Fibroblast of the aortic adventitia (primary cell): ENCODE measurements around the gene HBZ. TPM values are rescaled to one million over a fixed set of nuclear protein-coding genes. Genes with fewer than 3 reads are reported as not detected.
"Not testable (repeated sequence)": the region's sequence is repeated elsewhere in the genome, so short reads cannot be mapped to it uniquely, and the experiment has no call there.

Experiments used
- DNase-seq: peaks from one replicate; pipeline ENCODE4 v3.0.0-alpha.2; 2010; ENCODE audit warnings: low read depth
- H3K4me3 ChIP-seq: 2 replicates; pipeline ENCODE4 v1.5.1; 2011; ENCODE audit warnings: low read depth, mild to moderate bottlenecking, control low read depth, low read length, moderate library complexity
- small RNA-seq: library from RNA; depleted of rRNA; stranded (forward); fragments of <200 nt; gene quantifications from one replicate; pipeline ENCODE3, GENCODE V24; 2012
- total RNA-seq: library from RNA; depleted of rRNA; stranded (reverse); fragments of >200 nt; gene quantifications from 2 replicates; pipeline ENCODE4 v1.2.3, GENCODE V29; 2012; ENCODE audit warnings: low replicate concordance
- TF ChIP-seq, protein P1 (sequence below): IDR thresholded peaks from 2 replicates; pipeline ENCODE4 v1.5.1; 2011; ENCODE audit warnings: mild to moderate bottlenecking, low read length, control low read depth, inconsistent platforms; ENCODE audit not compliant: insufficient read depth

Gene HBZ
- total RNA-seq, 1 donor = not detected

DNA sequence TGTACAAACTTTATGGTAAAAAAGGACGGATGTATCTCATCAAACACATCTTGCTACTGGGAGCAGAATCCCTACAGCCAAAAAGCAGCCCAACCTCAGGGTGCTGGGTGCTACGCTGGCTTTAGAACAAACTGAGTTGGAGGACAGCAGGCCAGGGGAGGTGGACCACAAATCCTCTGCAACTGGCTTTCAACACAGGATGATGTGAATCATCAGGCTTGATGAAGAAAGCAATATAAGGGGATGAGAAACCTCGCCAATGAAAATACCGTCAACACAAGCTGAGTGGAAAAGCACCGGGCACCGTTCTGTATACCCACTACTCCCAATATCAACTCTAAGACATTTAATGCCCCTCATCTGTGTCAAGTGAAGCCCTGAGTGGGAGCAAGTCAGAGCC, 42.1 kb downstream of the HBZ start:
- DNase-seq = no peak
- H3K4me3 ChIP-seq = no peak overlapping the region
- TF ChIP-seq, protein P1, sequence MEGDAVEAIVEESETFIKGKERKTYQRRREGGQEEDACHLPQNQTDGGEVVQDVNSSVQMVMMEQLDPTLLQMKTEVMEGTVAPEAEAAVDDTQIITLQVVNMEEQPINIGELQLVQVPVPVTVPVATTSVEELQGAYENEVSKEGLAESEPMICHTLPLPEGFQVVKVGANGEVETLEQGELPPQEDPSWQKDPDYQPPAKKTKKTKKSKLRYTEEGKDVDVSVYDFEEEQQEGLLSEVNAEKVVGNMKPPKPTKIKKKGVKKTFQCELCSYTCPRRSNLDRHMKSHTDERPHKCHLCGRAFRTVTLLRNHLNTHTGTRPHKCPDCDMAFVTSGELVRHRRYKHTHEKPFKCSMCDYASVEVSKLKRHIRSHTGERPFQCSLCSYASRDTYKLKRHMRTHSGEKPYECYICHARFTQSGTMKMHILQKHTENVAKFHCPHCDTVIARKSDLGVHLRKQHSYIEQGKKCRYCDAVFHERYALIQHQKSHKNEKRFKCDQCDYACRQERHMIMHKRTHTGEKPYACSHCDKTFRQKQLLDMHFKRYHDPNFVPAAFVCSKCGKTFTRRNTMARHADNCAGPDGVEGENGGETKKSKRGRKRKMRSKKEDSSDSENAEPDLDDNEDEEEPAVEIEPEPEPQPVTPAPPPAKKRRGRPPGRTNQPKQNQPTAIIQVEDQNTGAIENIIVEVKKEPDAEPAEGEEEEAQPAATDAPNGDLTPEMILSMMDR = no peak

DNA sequence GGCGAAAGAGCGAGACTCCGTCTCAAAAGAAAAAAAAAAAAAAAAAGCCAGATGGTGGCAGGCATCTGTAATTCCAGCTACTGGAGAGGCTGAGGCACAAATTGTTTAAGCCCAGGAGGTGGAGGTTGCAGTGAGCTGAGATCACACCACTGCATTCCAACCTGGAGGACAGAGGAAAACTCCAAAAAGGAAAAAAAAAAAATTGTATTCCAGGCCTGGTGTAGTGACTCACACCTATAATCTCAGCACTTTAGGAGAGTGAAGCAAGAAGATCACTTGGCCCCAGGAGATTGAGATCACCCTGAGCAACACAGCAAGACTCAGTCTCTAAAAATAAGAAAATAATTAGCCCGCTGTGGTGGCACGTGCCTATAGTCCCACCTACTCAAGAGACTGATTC, 47.9 kb downstream of the HBZ start:
- DNase-seq = peak; percentile 58
- no peak overlapping the region for H3K4me3 ChIP-seq
- TF ChIP-seq, protein P1 = no peak

DNA sequence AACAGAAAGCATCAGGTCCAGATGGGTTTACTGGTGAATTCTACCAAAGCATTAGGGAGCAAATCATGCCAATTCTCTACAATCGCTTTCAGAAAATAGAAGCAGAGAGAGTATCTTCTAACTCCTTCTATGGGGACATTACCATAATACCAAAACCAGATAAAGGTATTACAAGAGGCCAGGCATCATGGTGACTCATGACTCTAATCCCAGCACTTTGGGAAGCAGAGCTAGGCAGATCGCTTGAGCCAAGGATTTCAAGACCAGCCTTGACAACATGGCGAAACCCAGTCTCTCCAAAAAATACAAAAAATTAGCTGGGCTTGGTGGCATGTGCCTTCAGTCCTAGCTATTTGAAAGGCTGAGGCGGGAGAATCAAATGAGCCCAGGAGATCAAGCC, 50.8 kb downstream of the HBZ start:
- TF ChIP-seq, protein P1 = no peak
- H3K4me3 ChIP-seq = no peak overlapping the region
- no peak for DNase-seq

DNA sequence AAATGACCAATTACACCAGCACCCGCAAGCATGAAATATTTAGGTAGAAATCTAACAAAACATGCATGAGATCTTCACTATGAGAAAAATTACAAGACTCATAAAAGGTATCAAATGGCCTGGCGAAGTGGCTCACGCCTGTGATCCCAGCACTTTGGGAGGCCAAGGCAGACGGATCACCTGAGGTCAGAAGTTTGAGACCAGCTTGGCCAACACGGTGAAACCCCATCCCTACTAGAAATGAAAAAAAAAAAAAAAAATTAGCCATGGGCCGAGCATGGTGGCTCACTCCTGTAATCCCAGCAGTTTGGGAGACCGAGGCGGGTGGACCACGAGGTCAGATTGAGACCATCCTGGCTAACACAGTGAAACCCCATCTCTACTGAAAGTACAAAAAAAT, 51.6 kb downstream of the HBZ start:
- not testable (repeated sequence) for H3K4me3 ChIP-seq, DNase-seq

Small RNAs within 50 kb of the gene (small RNA-seq; reads per million reads assigned to genes)
- not detected for gene RF00019

Other genes starting within 250 kb of the HBZ start
- 5.1 and 6.1 TPM in 2 replicates for gene POLR3K, start 99.0 kb upstream of the HBZ start, total RNA-seq
- gene SNRNP25, start 98.8 kb upstream of the HBZ start, total RNA-seq = 11.8 and 15.8 TPM in 2 replicates
- 39.4 and 66.8 TPM in 2 replicates for gene RHBDF1, start 80.0 kb upstream of the HBZ start, total RNA-seq
- gene MPG, start 74.4 kb upstream of the HBZ start, total RNA-seq = 53.1 and 124 TPM in 2 replicates
- gene NPRL3, start 14.0 kb upstream of the HBZ start, total RNA-seq = 7.1 and 13.0 TPM in 2 replicates
- not detected in 2 replicates for gene HBM, start 13.3 kb downstream of the HBZ start, total RNA-seq
- not detected in 2 replicates for gene HBA2, start 20.2 kb downstream of the HBZ start, total RNA-seq
- not detected in 2 replicates for gene HBA1, start 24.0 kb downstream of the HBZ start, total RNA-seq
- 0.63 TPM in 1 of 2 replicates, not detected in the other for gene HBQ1, start 27.8 kb downstream of the HBZ start, total RNA-seq
- 37.0 and 82.3 TPM in 2 replicates for gene LUC7L, start 76.8 kb downstream of the HBZ start, total RNA-seq
- 49.5 and 72.0 TPM in 2 replicates for gene FAM234A, start 82.2 kb downstream of the HBZ start, total RNA-seq
- 1.2 and 2.0 TPM in 2 replicates for gene RGS11, start 123.3 kb downstream of the HBZ start, total RNA-seq
- 1.6 TPM in 1 of 2 replicates, not detected in the other for gene ARHGDIG, start 127.9 kb downstream of the HBZ start, total RNA-seq
- not detected in 2 replicates for gene PDIA2, start 130.5 kb downstream of the HBZ start, total RNA-seq
- gene AXIN1, start 200.1 kb downstream of the HBZ start, total RNA-seq = 13.4 and 26.4 TPM in 2 replicates
- 49.3 and 83.6 TPM in 2 replicates for gene MRPL28, start 217.9 kb downstream of the HBZ start, total RNA-seq
- gene PGAP6, start 229.3 kb downstream of the HBZ start, total RNA-seq = 25.2 and 51.2 TPM in 2 replicates
- gene NME4, start 244.6 kb downstream of the HBZ start, total RNA-seq = 35.8 and 75.8 TPM in 2 replicates
- 6.1 and 8.1 TPM in 2 replicates for gene DECR2, start 249.2 kb downstream of the HBZ start, total RNA-seq